Sigmoid colon (tissue), 7 donors: Measurements from ENCODE around the gene IL17REL. TPM values are rescaled to one million over a fixed set of nuclear protein-coding genes. Genes with fewer than 3 reads are reported as not detected.
A peak's percentile ranks its signal among the peaks of the same experiment; 100 is the strongest.

ENCODE experiments used
- DNase-seq: peaks from one replicate; pipeline ENCODE4 v3.0.0-alpha.2; 2019
- H3K27ac ChIP-seq, 4 donors: fragments of 200-600 bp; sonication (generic); one replicate each; pipeline ENCODE4 v1.5.1; 2016 to 2019; ENCODE audit warnings: mild to moderate bottlenecking in 1 of 4
- H3K27me3 ChIP-seq, 3 donors: fragments of 200-600 bp; sonication (generic); one replicate each; pipeline ENCODE4 v1.5.1; 2019; ENCODE audit warnings: mild to moderate bottlenecking in 1 of 3
- H3K36me3 ChIP-seq, 4 donors: fragments of 200-600 bp; sonication (generic); one replicate each; pipeline ENCODE4 v1.5.1; 2016 to 2019
- H3K4me1 ChIP-seq, 4 donors: fragments of 200-600 bp; sonication (generic); one replicate each; pipeline ENCODE4 v1.5.1; 2017 to 2019
- H3K4me3 ChIP-seq, 4 donors: fragments of 200-600 bp; sonication (generic); one replicate each; pipeline ENCODE4 v1.5.1; 2017 to 2019; ENCODE audit warnings: mild to moderate bottlenecking in 2 of 4, moderate library complexity in 1 of 4
- H3K9me3 ChIP-seq, 4 donors: fragments of 200-600 bp in 3 of 4; sonication (generic) in 3 of 4; one replicate each; pipeline versions ENCODE4 v1.5.1 to v1.6.1; 2013 to 2019
- CTCF ChIP-seq, 4 experiments: fragments of 450-650 bp in 3 of 4; fragments of 200-600 bp in 1 of 4; IDR thresholded peaks; one replicate each; pipeline ENCODE4 v1.5.1; 2016 to 2019; ENCODE audit warnings: antibody characterized with exemption in 4 of 4, mild to moderate bottlenecking in 3 of 4, moderate library complexity in 2 of 4
- EP300 ChIP-seq, 4 donors: sonication (generic); formaldehyde crosslinking; IDR thresholded peaks; one replicate each; pipeline ENCODE4 v1.6.1; 2017; ENCODE audit warnings: antibody characterized with exemption in 4 of 4
- POLR2A ChIP-seq, 2 donors: fragments of 450-650 bp; IDR thresholded peaks; one replicate each; pipeline ENCODE4 v1.6.1; 2016; ENCODE audit warnings: antibody characterized with exemption in 2 of 2, mild to moderate bottlenecking in 2 of 2, moderate library complexity in 2 of 2
- POLR2AphosphoS5 ChIP-seq, 4 donors: sonication (generic); formaldehyde crosslinking; IDR thresholded peaks; one replicate each; pipeline ENCODE4 v1.6.1; 2017; ENCODE audit warnings: antibody characterized with exemption in 4 of 4
- WGBS, 2 donors: extraction: QIAGEN DNeasy Blood & Tissue Kit; methylation state at CpG; one replicate each; pipeline ENCODE4 v1.1.7; 2013; 5-methylcytosine and 5-hydroxymethylcytosine counted together
- intact Hi-C: fragments of 100-400 bp; cut with DNase I; formaldehyde crosslinking; loops from one replicate; pipeline ENCODE4 v1.15.1; 2023
- polyA plus RNA-seq, 3 donors: library from polyadenylated mRNA; stranded (reverse); fragments of 200-250 nt; gene quantifications; one replicate each; pipeline ENCODE4 v1.2.3, GENCODE V29; 2013
- total RNA-seq, 4 donors: library from RNA; depleted of rRNA; stranded (reverse); fragments of >200 nt; gene quantifications; one replicate each; pipeline ENCODE4 v1.1.0, GENCODE V29; 2016
- donor health status: healthy with polysubstance abuse.
- donor health status: Bipolar disorder and iron deficiency.
- donor health status: healthy.

Gene IL17REL
- total and polyA plus RNA-seq, 7 donors = 1.6 TPM; not detected in 6

DNA sequence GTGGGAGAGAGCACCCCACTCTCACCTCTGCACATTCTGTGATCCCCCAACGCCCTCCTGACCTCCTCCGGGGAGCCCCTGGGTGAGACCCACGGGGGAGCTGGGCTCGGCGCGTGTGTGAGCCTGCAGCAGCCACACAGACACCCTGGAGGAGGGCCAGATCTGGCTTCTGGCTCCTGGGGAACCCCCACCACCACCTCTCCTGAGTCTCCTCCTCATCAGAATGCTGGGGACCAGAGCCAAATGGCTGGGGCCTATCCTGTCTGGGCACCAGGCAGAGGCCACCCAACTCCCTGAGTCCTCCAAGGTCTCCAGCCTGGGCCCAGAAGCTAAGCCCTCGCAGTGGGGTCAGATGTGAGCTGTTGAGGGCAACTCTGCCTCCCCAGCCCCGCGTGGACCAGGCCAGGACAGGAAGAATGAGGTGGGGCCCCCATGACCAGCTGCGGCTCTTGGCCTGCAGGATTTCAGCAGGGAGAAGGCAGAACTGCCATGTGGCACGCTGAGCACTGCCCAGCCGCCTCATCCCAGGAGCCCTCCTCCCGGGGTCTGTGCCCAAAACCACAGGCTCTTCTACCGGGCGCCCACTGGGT lies 57.5 kb downstream of the IL17REL start:
- Histone ChIP-seq H3K36me3 (no peaks in the 10 kb centered on the region), H3K9me3 (no peaks in the 10 kb centered on the region), H3K4me3 (no peak overlapping the region), H3K27ac (peak overlapping the region in 1 of 4 donors; percentile 33), H3K4me1 (peaks cover 0 to 28% (median 27%) of the 10 kb centered on the region in 4 donors), H3K27me3 (no peaks in the 10 kb centered on the region)
- TF ChIP-seq POLR2A (IDR thresholded peaks at IDR 0.05) = no peak
- no peak for TF ChIP-seq EP300 (IDR thresholded peaks at IDR 0.05)
- intact Hi-C loops = no loop called here
- WGBS, 2 donors = 86 to 88% methylated on average over 15 of the region's 15 CpGs
- DNase-seq = peak; percentile 53

- no peak for DNase-seq
- Histone ChIP-seq H3K27ac (peak overlapping the region in 3 of 4 donors; percentile 11 to 33 (median 31)), H3K27me3 (no peaks in the 10 kb centered on the region), H3K4me3 (no peak overlapping the region), H3K4me1 (peaks cover 0 to 21% (median 21%) of the 10 kb centered on the region in 4 donors), H3K9me3 (no peaks in the 10 kb centered on the region), H3K36me3 (no peaks in the 10 kb centered on the region)
- 73 to 88% methylated on average over 8 of the region's 8 CpGs for WGBS, 2 donors
- intact Hi-C loops = no loop called here
- TF ChIP-seq CTCF (IDR thresholded peaks at IDR 0.05) (no peak), EP300 (IDR thresholded peaks at IDR 0.05) (no peak), POLR2AphosphoS5 (IDR thresholded peaks at IDR 0.05) (no peak), POLR2A (IDR thresholded peaks at IDR 0.05) (no peak)
These were observed 58.2 kb downstream of the IL17REL start for GRCh38 chr22:49954354-49954753.

DNA sequence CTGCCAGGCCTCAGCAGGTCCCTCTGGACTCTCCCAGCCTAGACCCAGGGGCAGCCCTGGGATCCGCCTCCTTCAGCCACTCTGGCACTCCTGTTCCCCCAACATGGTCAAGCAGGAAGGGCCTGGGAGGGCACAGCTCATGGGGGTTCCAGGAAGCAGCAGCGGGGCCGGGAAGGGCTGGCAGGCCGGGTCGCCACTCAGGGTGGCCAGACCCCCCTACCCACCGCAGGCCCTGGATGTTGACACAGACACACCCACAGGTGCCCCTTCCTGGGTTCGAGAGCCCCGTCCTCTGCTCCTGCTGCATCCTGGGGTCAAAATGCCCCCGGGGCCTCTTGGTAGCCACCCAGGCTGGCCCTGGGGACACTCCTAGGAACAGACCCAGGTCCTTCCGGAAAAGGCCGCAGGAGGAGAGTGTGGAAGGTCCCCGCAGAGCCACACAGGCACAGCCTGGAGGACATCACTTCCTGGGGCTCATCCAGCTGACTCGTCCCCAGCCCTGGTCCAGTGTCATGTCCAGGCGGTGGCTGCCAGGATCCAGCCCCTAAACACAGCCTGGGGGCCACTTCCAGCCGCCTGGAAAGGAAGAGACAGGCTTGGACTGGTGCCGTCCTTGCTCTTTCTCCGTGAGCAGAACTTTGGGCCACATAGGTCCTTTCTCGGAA lies 58.8 kb downstream of the IL17REL start:
- intact Hi-C loops = no loop called here
- DNase-seq = no peak
- Histone ChIP-seq H3K4me3 (no peak overlapping the region), H3K27me3 (no peaks in the 10 kb centered on the region), H3K4me1 (peaks cover 0 to 21% (median 19%) of the 10 kb centered on the region in 4 donors), H3K27ac (peak overlapping the region; percentile 10 to 33 (median 21)), H3K36me3 (no peaks in the 10 kb centered on the region), H3K9me3 (no peaks in the 10 kb centered on the region)
- TF ChIP-seq POLR2A (IDR thresholded peaks at IDR 0.05) (no peak), CTCF (IDR thresholded peaks at IDR 0.05) (no peak), POLR2AphosphoS5 (IDR thresholded peaks at IDR 0.05) (no peak), EP300 (IDR thresholded peaks at IDR 0.05) (no peak)
- WGBS, 2 donors = 75 to 85% methylated on average over 18 of the region's 18 CpGs

DNA sequence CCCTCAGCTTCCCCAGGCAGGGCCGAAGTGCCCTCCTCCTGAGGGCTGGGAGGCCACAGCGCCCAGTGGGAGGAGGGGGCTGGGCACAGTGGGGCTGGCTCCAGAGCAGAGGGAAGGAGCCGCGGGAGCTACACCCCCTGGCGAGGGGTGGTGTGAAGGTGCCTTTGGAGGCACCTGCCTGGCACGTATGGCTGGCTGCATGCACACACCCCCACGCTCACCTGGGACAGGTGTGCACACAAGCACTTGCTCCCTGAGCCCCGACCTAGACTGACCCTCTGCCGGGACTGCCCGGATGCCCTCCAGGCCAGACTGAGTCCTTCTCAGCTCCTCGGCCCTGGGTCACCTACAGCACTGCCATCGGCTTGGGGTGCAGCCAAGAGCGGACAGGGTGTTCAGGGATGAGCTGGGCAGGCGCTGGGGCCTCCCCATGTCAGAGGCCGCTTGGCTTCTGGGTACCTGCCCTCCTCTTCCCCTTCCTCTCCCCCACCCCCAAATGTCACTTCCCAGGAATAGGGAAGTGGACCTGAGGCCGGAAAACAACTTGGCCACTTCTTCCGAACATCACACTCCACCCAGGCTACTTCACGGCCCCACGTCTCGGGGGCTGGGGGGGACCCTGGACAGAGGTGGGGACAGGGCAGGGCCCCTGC lies 59.4 kb downstream of the IL17REL start:
- Histone ChIP-seq H3K36me3 (no peaks in the 10 kb centered on the region), H3K27me3 (no peaks in the 10 kb centered on the region), H3K4me3 (no peak overlapping the region), H3K4me1 (peaks cover 0 to 21% (median 19%) of the 10 kb centered on the region in 4 donors), H3K9me3 (no peaks in the 10 kb centered on the region), H3K27ac (peak overlapping the region in 3 of 4 donors; percentile 11 to 33 (median 31))
- no peak for DNase-seq
- TF ChIP-seq EP300 (IDR thresholded peaks at IDR 0.05) = no peak
- no peak for TF ChIP-seq CTCF (IDR thresholded peaks at IDR 0.05)
- TF ChIP-seq POLR2AphosphoS5 (IDR thresholded peaks at IDR 0.05) = no peak
- no peak for TF ChIP-seq POLR2A (IDR thresholded peaks at IDR 0.05)
- WGBS, 2 donors = 38 to 73% methylated on average over 20 of the region's 20 CpGs
- intact Hi-C loops = no loop called here
